Nephron progenitor cell (in vitro differentiated cells): ENCODE results near the gene NRCAM.

Experiments
- DNase-seq: peaks from one replicate; pipeline ENCODE4 v3.0.0; 2021
- H3K27ac Mint-ChIP-seq: 2 replicates; pipeline ENCODE4 v1.8.0; 2021; ENCODE audit warnings: mild to moderate bottlenecking, moderate library complexity, mixed read lengths
- H3K27me3 Mint-ChIP-seq: 2 replicates; pipeline ENCODE4 v1.8.0; 2021; ENCODE audit warnings: mild to moderate bottlenecking, low read depth, mixed read lengths; ENCODE audit not compliant: poor library complexity
- H3K36me3 Mint-ChIP-seq: 2 replicates; pipeline ENCODE4 v1.8.0; 2021; ENCODE audit warnings: low read depth, mixed read lengths
- H3K4me1 Mint-ChIP-seq: 2 replicates; pipeline ENCODE4 v1.8.0; 2021; ENCODE audit warnings: mixed read lengths
- H3K4me3 Mint-ChIP-seq: 2 replicates; pipeline ENCODE4 v1.8.0; 2021; ENCODE audit warnings: mild to moderate bottlenecking, moderate library complexity, mixed read lengths
- H3K9me3 Mint-ChIP-seq: 2 replicates; pipeline ENCODE4 v1.8.0; 2021; ENCODE audit warnings: mild to moderate bottlenecking, moderate library complexity, mixed read lengths
- CTCF ChIP-seq: fragments of 200-600 bp; sonication (generic); IDR thresholded peaks from 2 replicates; pipeline ENCODE4 v1.5.0; 2021; ENCODE audit warnings: antibody characterized with exemption

Gene NRCAM

DNA sequence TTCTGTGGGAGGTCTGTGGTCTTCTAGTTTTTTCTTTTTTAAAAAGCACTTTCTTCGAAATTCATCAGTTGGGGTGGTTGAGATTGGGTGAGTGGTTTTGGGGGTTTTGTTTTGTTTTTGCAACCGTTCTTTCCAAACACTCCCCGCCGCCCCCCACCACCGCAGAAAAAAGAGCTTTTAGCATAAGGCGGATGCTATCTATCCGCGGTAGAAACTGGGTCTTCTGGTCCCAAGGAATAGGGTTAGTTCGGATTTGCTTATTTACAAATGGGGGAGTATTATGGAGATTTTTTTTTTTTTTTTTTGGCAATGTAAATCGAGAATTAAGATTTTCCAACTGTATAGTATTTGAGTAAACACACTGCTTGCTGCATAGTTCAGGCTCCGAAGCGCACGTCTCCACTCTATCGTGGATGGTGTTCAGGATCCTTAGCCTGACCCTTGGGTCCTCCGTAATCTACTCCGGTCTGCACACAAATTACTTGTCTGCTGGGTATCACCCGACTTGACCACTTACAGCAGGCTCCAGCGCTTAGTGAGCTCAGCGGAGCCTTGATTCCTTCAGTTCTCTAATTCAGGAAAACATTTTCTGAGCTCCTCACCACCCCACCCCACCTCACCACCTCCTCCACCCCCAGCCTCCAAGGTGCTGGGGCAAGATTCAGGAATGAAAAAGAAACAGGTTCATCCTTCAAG lies 757 bp upstream of the NRCAM start:
- DNase-seq = no peak
- Mint-ChIP-seq H3K4me3 (peak overlapping the region; percentile 66), H3K27ac (no peak overlapping the region), H3K27me3 (peaks cover 69% of the 10 kb centered on the region), H3K9me3 (no peaks in the 10 kb centered on the region), H3K36me3 (no peaks in the 10 kb centered on the region), H3K4me1 (peaks cover 38% of the 10 kb centered on the region)
- TF ChIP-seq CTCF = no peak

GRCh38 chr7:108455551-108455997 lies 662 bp downstream of the NRCAM start:
- no peaks in the 10 kb centered on the region for H3K9me3 Mint-ChIP-seq
- no peak overlapping the region for H3K27ac Mint-ChIP-seq
- H3K4me1 Mint-ChIP-seq = peaks cover 26% of the 10 kb centered on the region
- DNase-seq = peak; percentile 57
- H3K4me3 Mint-ChIP-seq = peak overlapping the region; percentile 84
- no peaks in the 10 kb centered on the region for H3K36me3 Mint-ChIP-seq
- TF ChIP-seq CTCF = no peak
- H3K27me3 Mint-ChIP-seq = peaks cover 79% of the 10 kb centered on the region

DNA sequence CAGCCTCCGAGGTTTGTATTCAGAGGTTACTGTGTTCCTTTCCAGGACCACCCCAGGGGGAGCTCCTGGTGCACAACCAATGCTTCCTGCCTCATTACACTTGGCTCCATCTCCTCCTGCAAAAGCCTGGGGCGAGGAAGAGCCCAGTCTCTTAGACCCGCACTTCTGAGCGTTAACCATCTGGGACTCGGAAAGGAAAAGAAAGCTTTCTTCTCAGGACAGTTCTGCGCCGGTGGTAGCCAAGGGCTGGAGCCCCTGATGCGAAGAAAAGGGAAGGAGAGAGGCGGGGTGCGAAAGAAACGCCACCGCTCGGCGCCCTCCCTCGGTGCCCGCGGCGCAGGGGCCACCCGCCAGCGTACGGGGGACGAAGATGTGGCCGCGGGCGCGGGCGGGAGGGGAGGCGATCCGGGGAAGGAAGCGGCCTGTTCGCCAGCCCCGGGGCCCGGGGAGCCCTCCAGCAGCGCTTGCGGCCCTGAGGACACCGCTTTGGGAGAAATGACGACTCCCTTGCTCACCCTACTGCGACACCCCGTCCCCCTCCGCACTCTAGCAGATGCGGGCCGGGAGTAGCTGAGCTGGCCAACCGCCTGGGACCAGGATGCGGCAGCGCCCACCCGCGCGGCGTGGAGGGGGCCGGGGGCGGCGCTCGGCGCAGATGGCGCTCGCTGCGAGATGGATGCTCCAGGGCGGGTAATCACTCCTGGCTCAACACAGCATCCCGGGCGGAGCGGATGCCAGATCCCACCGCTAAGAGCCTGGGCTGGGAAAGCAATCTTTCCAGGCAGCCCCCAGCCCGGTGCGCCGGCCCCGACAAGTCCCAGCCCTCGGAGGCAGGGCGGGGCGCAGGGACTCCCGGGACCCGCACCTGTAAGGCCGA lies 1.3 kb downstream of the NRCAM start:
- peak overlapping the region; percentile 93 for H3K4me3 Mint-ChIP-seq
- no peaks in the 10 kb centered on the region for H3K36me3 Mint-ChIP-seq
- peak; percentile 55 for DNase-seq
- no peak for TF ChIP-seq CTCF
- peaks cover 75% of the 10 kb centered on the region for H3K27me3 Mint-ChIP-seq
- H3K4me1 Mint-ChIP-seq = peaks cover 26% of the 10 kb centered on the region
- no peaks in the 10 kb centered on the region for H3K9me3 Mint-ChIP-seq
- no peak overlapping the region for H3K27ac Mint-ChIP-seq

DNA sequence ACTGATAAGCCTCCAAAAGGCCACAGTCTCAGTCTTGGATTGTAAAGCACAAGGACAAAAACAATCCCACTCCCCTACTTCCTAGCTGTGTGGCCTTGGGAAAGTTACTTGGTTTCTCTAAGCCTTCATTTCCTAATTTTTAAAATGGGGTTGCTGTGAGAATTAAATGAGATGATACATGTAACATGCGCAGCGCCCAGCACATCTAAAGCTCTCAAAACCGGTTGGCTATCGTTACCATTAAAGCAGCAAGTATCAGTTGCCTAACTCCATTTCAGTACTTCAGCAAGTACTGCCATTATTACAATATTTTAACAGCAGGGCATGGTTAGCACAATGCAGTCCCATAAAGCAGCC lies 1.9 kb downstream of the NRCAM start:
- no peak for DNase-seq
- Mint-ChIP-seq H3K9me3 (no peaks in the 10 kb centered on the region), H3K36me3 (no peaks in the 10 kb centered on the region), H3K27ac (no peak overlapping the region), H3K4me3 (peak overlapping the region; percentile 93), H3K4me1 (peaks cover 28% of the 10 kb centered on the region), H3K27me3 (peaks cover 70% of the 10 kb centered on the region)
- TF ChIP-seq CTCF = no peak

GRCh38 chr7:108453320-108453719 lies 2.9 kb downstream of the NRCAM start:
- Mint-ChIP-seq H3K27me3 (peaks cover 61% of the 10 kb centered on the region), H3K4me1 (peaks cover 29% of the 10 kb centered on the region), H3K27ac (no peak overlapping the region), H3K36me3 (no peaks in the 10 kb centered on the region), H3K4me3 (no peak overlapping the region), H3K9me3 (no peaks in the 10 kb centered on the region)
- DNase-seq = no peak
- no peak for TF ChIP-seq CTCF
